HG02610 (cell line): ENCODE results near the gene RASSF5.
A peak's percentile ranks its signal among the peaks of the same experiment; 100 is the strongest.

Experiments used
- ATAC-seq: cut with Tn5 transposase; IDR thresholded peaks from one replicate; pipeline ENCODE4 v1.9.1; 2021; ENCODE audit warnings: mild to moderate bottlenecking, moderate library complexity; ENCODE audit not compliant: unreplicated experiment

The RASSF5 gene

GRCh38 chr1:206582537-206582936, 75.2 kb downstream of the RASSF5 start:
- no peak for ATAC-seq

GRCh38 chr1:206582971-206583706, 75.8 kb downstream of the RASSF5 start:
- no peak for ATAC-seq

GRCh38 chr1:206583707-206584648, 76.6 kb downstream of the RASSF5 start:
- no peak for ATAC-seq

- ATAC-seq, result no peak
These were observed 77.4 kb downstream of the RASSF5 start for GRCh38 chr1:206584683-206585082.

- ATAC-seq, result no peak
These were observed 79.4 kb downstream of the RASSF5 start for GRCh38 chr1:206586501-206587445.

- no peak for ATAC-seq
These were observed 80.6 kb downstream of the RASSF5 start for GRCh38 chr1:206587904-206588303.

- ATAC-seq, result no peak
These were observed 81.2 kb downstream of the RASSF5 start for GRCh38 chr1:206588492-206588891.

- ATAC-seq, result no peak
These were observed 81.9 kb downstream of the RASSF5 start for GRCh38 chr1:206589206-206589605.

GRCh38 chr1:206590025-206590758, 82.9 kb downstream of the RASSF5 start:
- peak; percentile 77 for ATAC-seq

GRCh38 chr1:206591226-206591625, 83.9 kb downstream of the RASSF5 start:
- no peak for ATAC-seq

GRCh38 chr1:206591696-206592095, 84.4 kb downstream of the RASSF5 start:
- ATAC-seq, result no peak

GRCh38 chr1:206593351-206593925, 86.1 kb downstream of the RASSF5 start:
- no peak for ATAC-seq

GRCh38 chr1:206595581-206596318, 88.4 kb downstream of the RASSF5 start:
- ATAC-seq, result no peak

- ATAC-seq, result no peak
These were observed 89.0 kb downstream of the RASSF5 start for GRCh38 chr1:206596319-206596666.

GRCh38 chr1:206600527-206600926, 93.2 kb downstream of the RASSF5 start:
- no peak for ATAC-seq

- ATAC-seq, result no peak
These were observed 97.5 kb downstream of the RASSF5 start for GRCh38 chr1:206604861-206605260.

GRCh38 chr1:206606867-206607266, 99.5 kb downstream of the RASSF5 start:
- no peak for ATAC-seq

- ATAC-seq, result no peak
These were observed 100.9 kb downstream of the RASSF5 start for GRCh38 chr1:206608108-206608698.
